HepG2 (cell line): Measurements from ENCODE around the gene ACBD3. TPM values are rescaled to one million over a fixed set of nuclear protein-coding genes. Genes with fewer than 3 reads are reported as not detected.

ENCODE experiments used
- ATAC-seq: fragments of 200-7000 bp; cut with Tn5 transposase; 3 replicates; pipeline ENCODE4 v1.9.1; 2020; ENCODE audit warnings: mild to moderate bottlenecking, moderate library complexity
- BruUV-seq: library from RNA; stranded (reverse); fragments of 400-500 nt; replicated peaks from 2 replicates; lab custom pipeline; 2021; lab: Mats Ljungman, UMichigan
- CTCF ChIA-PET: fragments of 300-600 bp; formaldehyde crosslinking; extraction: SDS; loops from one replicate; lab custom pipeline; 2021; ENCODE audit warnings: low total read pairs, inconsistent platforms, low intra/inter-chr PET ratio; lab: Yijun Ruan, JAX
- POLR2A ChIA-PET: fragments of 350-600 bp; sonication (Branson Sonifier 250); formaldehyde crosslinking; loops from one replicate; lab custom pipeline; 2020; ENCODE audit warnings: antibody characterized with exemption, inconsistent platforms; lab: Yijun Ruan, JAX
- DNase-seq: peaks from one replicate; pipeline ENCODE4 v3.0.0-alpha.2; 2015; ENCODE audit warnings: low spot score
- FAIRE-seq: peaks from 3 replicates; lab custom pipeline; 2011; peaks lifted over from hg19 to GRCh38; lab: Jason Lieb, UNC
- H2AFZ ChIP-seq: one replicate; pipeline ENCODE4 v1.6.1; 2011; ENCODE audit warnings: low read length, inconsistent platforms
- H3K27ac ChIP-seq: fragments of 300-600 bp; 3 replicates; pipeline ENCODE4 v1.8.0; 2011; ENCODE audit warnings: mixed run types, mild to moderate bottlenecking, mixed read lengths, low read length, inconsistent platforms; ENCODE audit not compliant: insufficient read depth; ENCODE audit errors: extremely low read length
- H3K27me3 ChIP-seq, 2 experiments: fragments of 200-600 bp in 1 of 2; 2 replicates in 1 of 2; 3 replicates in 1 of 2; pipeline versions ENCODE4 v1.6.0 to v1.8.0; 2011; ENCODE audit warnings: low read length in 2 of 2, mild to moderate bottlenecking in 2 of 2, moderate library complexity in 2 of 2, inconsistent platforms in 1 of 2; ENCODE audit not compliant: insufficient read depth in 2 of 2, control insufficient read depth in 1 of 2
- H3K36me3 ChIP-seq, 2 experiments: fragments of 200-600 bp in 1 of 2; replicated peaks in 1 of 2; 2 replicates in 1 of 2; 3 replicates in 1 of 2; pipeline versions ENCODE4 v1.5.1 to v1.8.0; 2011; ENCODE audit warnings: low read length in 2 of 2, inconsistent platforms in 1 of 2; ENCODE audit not compliant: insufficient read depth in 2 of 2, control insufficient read depth in 1 of 2
- H3K4me1 ChIP-seq: 2 replicates; pipeline ENCODE4 v1.5.1; 2012; ENCODE audit warnings: low read length, inconsistent platforms; ENCODE audit not compliant: insufficient read depth
- H3K4me2 ChIP-seq: 2 replicates; pipeline ENCODE4 v1.6.0; 2011; ENCODE audit warnings: low read depth, low read length, inconsistent platforms
- H3K4me3 ChIP-seq, 3 experiments: fragments of 200-600 bp in 1 of 3; sonication (generic), shearing (Covaris generic) in 1 of 3; replicated peaks in 1 of 3; 2 replicates each; pipeline ENCODE4 v1.5.1; 2011 to 2016; ENCODE audit warnings: low read length in 3 of 3, inconsistent platforms in 2 of 3, low read depth in 2 of 3, mild to moderate bottlenecking in 2 of 3, control low read depth in 1 of 3, mixed read lengths in 1 of 3; ENCODE audit not compliant: insufficient read depth in 1 of 3
- H3K79me2 ChIP-seq: one replicate; pipeline ENCODE4 v1.6.1; 2011; ENCODE audit warnings: low read length, inconsistent platforms; ENCODE audit not compliant: insufficient read depth
- H3K9ac ChIP-seq: 2 replicates; pipeline ENCODE4 v1.6.0; 2011; ENCODE audit warnings: mild to moderate bottlenecking, low read depth, low read length, inconsistent platforms; ENCODE audit not compliant: insufficient read depth
- H3K9me3 ChIP-seq: 2 replicates; pipeline ENCODE4 v1.5.1; 2012; ENCODE audit warnings: mild to moderate bottlenecking, low read length
- H4K20me1 ChIP-seq: 2 replicates; pipeline ENCODE4 v1.6.0; 2011; ENCODE audit warnings: inconsistent platforms, mild to moderate bottlenecking, low read length, moderate library complexity; ENCODE audit not compliant: insufficient read depth
- AFF4 ChIP-seq: sonication (generic); formaldehyde crosslinking; IDR thresholded peaks from 2 replicates; pipeline ENCODE4 v1.4.0; 2020; ENCODE audit warnings: missing genetic modification reagents
- ATAD3A ChIP-seq: sonication (generic); formaldehyde crosslinking; IDR thresholded peaks from 2 replicates; pipeline ENCODE4 v1.4.0; 2020; ENCODE audit warnings: missing genetic modification reagents
- CCAR2 ChIP-seq: fragments of 200-400 bp; formaldehyde crosslinking; optimal IDR thresholded peaks from 2 replicates; pipeline ENCODE3; 2018; ENCODE audit warnings: low read depth, mild to moderate bottlenecking, low read length, moderate library complexity
- E2F1 ChIP-seq: sonication (generic); formaldehyde crosslinking; IDR thresholded peaks from 2 replicates; pipeline ENCODE4 v1.5.0; 2020; ENCODE audit warnings: missing genetic modification reagents
- HCFC1 ChIP-seq: fragments of 150-350 bp; IDR thresholded peaks from 2 replicates; pipeline ENCODE4 v1.6.1; 2014; ENCODE audit warnings: low read depth, low read length
- HNF1A ChIP-seq, 2 experiments: sonication (generic) in 1 of 2; formaldehyde crosslinking in 1 of 2; IDR thresholded peaks; 2 replicates each; pipeline versions ENCODE4 v1.4.0 to v1.6.1; 2016 to 2020; ENCODE audit warnings: borderline replicate concordance in 1 of 2, low read depth in 1 of 2, mild to moderate bottlenecking in 1 of 2, missing genetic modification reagents in 1 of 2
- RFXAP ChIP-seq: sonication (generic); formaldehyde crosslinking; IDR thresholded peaks from 2 replicates; pipeline ENCODE4 v1.4.0; 2020; ENCODE audit warnings: missing genetic modification reagents, borderline replicate concordance
- SOX6 ChIP-seq, 2 experiments: fragments of 450-650 bp in 1 of 2; sonication (generic) in 1 of 2; formaldehyde crosslinking in 1 of 2; IDR thresholded peaks; 2 replicates each; pipeline versions ENCODE4 v1.4.0 to v1.6.1; 2017 to 2020; ENCODE audit warnings: antibody characterized with exemption in 1 of 2, mild to moderate bottlenecking in 1 of 2, missing genetic modification reagents in 1 of 2
- TBX3 ChIP-seq: fragments of 450-650 bp; IDR thresholded peaks from 2 replicates; pipeline ENCODE4 v1.6.1; 2017; ENCODE audit warnings: antibody characterized with exemption, mild to moderate bottlenecking, inconsistent platforms, borderline replicate concordance
- ZC3H4 ChIP-seq: sonication (generic); formaldehyde crosslinking; IDR thresholded peaks from 2 replicates; pipeline ENCODE4 v1.4.0; 2020; ENCODE audit warnings: missing genetic modification reagents, borderline replicate concordance
- ZNF558 ChIP-seq: sonication (generic); formaldehyde crosslinking; IDR thresholded peaks from 2 replicates; pipeline ENCODE4 v1.9.0; 2022; ENCODE audit warnings: mild to moderate bottlenecking, missing genetic modification reagents, borderline replicate concordance
- ZNF569 ChIP-seq: sonication (generic); formaldehyde crosslinking; IDR thresholded peaks from 2 replicates; pipeline ENCODE4 v1.5.0; 2020; ENCODE audit warnings: mild to moderate bottlenecking, missing genetic modification reagents, moderate library complexity, borderline replicate concordance
- ZNF747 ChIP-seq: sonication (generic); formaldehyde crosslinking; IDR thresholded peaks from 2 replicates; pipeline ENCODE4 v1.8.1; 2023; ENCODE audit warnings: missing genetic modification reagents, mild to moderate bottlenecking, borderline replicate concordance
- WGBS: methylation state at CpG from one replicate; pipeline ENCODE4 v1.1.6; 2017; ENCODE audit warnings: low lambda C conversion rate; 5-methylcytosine and 5-hydroxymethylcytosine counted together
- in situ Hi-C: cut with HindIII; loops from 2 replicates; pipeline ENCODE4 v1.10.0; 2017; ENCODE audit warnings: low pct_unique_long_range_greater_than_20kb; ENCODE audit not compliant: extremely low pct_ligation_motif_present
- intact Hi-C: fragments of 100-400 bp; cut with micrococcal nuclease; formaldehyde crosslinking; loops from one replicate; pipeline ENCODE4 v1.10.0; 2022; ENCODE audit not compliant: unreplicated experiment
- polyA plus RNA-seq, 8 experiments: library from polyadenylated mRNA; depleted of rRNA in 3 of 8; stranded (reverse) in 7 of 8; unstranded in 1 of 8; fragments of >200 nt; fragmentation: Illumina TruSeq in 4 of 8; extraction: Trizol in 4 of 8; gene quantifications; 2 replicates each; pipeline versions ENCODE4 v1.2.1 to v1.2.3, GENCODE V29; 2011 to 2016; ENCODE audit warnings: low read depth in 4 of 8, missing spikeins in 1 of 8, mixed read lengths in 1 of 8; ENCODE audit not compliant: insufficient read depth in 1 of 8
- total RNA-seq, 5 experiments: library from RNA; depleted of rRNA; stranded (reverse); fragments of >200 nt; fragmentation: Illumina TruSeq; extraction: Trizol; gene quantifications; 2 replicates each; pipeline ENCODE4 v1.2.3, GENCODE V29; 2016; ENCODE audit warnings: low read depth in 1 of 5

The ACBD3 gene
- total and polyA plus RNA-seq, 2 of the 13 experiments (the other 11 are each of a cell fraction or from before 2014, with no cell fraction given) = 24.3 to 39.3 TPM

GRCh38 chr1:226120398-226120797 lies 66.1 kb downstream of the ACBD3 start (continued):
- no peak for TF ChIP-seq RFXAP (CRISPR knock-in tag)
- TF ChIP-seq ZC3H4 (CRISPR knock-in tag) = no peak
- TF ChIP-seq SOX6 (IDR thresholded peaks at IDR 0.05) = no peak
- TF ChIP-seq SOX6 (CRISPR knock-in tag; IDR thresholded peaks at IDR 0.05) = no peak
- no peak for TF ChIP-seq HCFC1
- TF ChIP-seq TBX3 = no peak

- POLR2A ChIA-PET = no interaction called here
- CTCF ChIA-PET = no interaction called here
- intact Hi-C loops = no loop called here
- TF ChIP-seq ZNF569 = no peak
- TF ChIP-seq ATAD3A (CRISPR knock-in tag) = no peak
- no peak for TF ChIP-seq ZNF558 (CRISPR knock-in tag)
- no peak for TF ChIP-seq HNF1A (IDR thresholded peaks at IDR 0.05; ENCODE audit: low read depth)
- no peak for TF ChIP-seq HNF1A (CRISPR knock-in tag; IDR thresholded peaks at IDR 0.05; ENCODE audit: borderline replicate concordance)
- no peak for TF ChIP-seq AFF4 (CRISPR knock-in tag)
- no peak for TF ChIP-seq E2F1
- no peak for TF ChIP-seq ZNF747
- no peak for TF ChIP-seq CCAR2
These were observed 67.4 kb downstream of the ACBD3 start for GRCh38 chr1:226119169-226119568.

More at GRCh38 chr1:226119169-226119568, 67.4 kb downstream of the ACBD3 start:
- no peak overlapping the region for H3K4me2 ChIP-seq
- WGBS = 60% methylated on average over 6 of the region's 6 CpGs
- no peak for FAIRE-seq
- H3K27ac ChIP-seq = no peak overlapping the region
- no peak overlapping the region for H3K4me3 ChIP-seq
- peaks cover 2 to 41% of the 10 kb centered on the region in 2 experiments; a peak in 4 of 5 replicates for H3K27me3 ChIP-seq
- no peaks in the 10 kb centered on the region for H3K79me2 ChIP-seq
- no peak for ATAC-seq
- in situ Hi-C loops = no loop called here
- H3K36me3 ChIP-seq = no peaks in the 10 kb centered on the region
- no peaks in the 10 kb centered on the region for H3K9me3 ChIP-seq
- no peak for DNase-seq
- H3K9ac ChIP-seq = no peak overlapping the region
- no TSS peak for BruUV-seq
- H3K4me1 ChIP-seq = peaks cover 48% of the 10 kb centered on the region
- H4K20me1 ChIP-seq = no peaks in the 10 kb centered on the region
- no peak overlapping the region for H2AFZ ChIP-seq
